ENCODE results near the gene NGEF. TPM values are rescaled to one million over a fixed set of nuclear protein-coding genes. Genes with fewer than 3 reads are reported as not detected.

The NGEF gene
- total RNA-seq, 2 donors from 2014 or later, result 0.88 to 5.3 TPM

DNA sequence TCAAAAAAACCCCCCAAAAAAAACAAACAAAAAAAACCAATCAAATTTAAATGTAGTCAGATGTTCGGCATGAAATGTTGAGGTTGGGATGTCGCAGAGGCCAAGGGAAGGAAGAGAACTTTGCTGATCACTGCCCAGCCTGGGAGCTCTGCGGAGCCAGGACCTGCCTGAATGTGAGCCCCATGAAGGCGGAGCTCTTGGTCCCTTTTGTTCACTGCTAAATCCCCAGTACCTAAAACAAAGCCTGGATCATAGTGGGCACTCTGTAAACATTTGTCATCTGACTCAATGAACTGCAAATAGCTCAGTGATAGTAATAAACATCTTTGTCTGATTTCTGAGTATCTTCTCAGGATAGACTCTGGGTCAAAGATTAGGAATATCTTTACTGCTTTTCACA lies 64.0 kb downstream of the NGEF start:
- intact Hi-C loops (cut with DNase I), result no loop called here
- DNase-seq (ENCODE audit: low spot score), result no peak

DNA sequence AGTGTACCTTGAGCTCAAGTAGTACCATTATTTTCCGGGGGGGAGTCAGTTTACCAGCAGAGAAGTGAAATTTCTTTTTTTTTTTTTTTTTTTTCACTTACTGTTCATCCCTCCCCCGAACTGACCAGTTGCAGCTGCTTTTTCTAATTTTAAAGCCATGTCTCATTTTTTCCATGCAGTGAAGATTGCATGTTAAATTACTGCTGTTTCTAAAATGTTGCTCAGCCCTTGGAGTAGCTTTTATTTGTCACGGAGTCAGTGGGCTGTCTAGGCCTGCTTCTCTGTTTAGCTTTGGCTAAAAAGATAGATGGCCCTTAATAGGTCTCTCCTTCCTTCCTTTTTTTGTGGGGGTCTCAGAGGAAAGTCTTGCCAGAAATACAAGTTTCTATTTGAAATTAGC lies 70.2 kb downstream of the NGEF start:
- intact Hi-C loops (cut with DNase I), result no loop called here
- DNase-seq (ENCODE audit: low spot score), result no peak

DNA sequence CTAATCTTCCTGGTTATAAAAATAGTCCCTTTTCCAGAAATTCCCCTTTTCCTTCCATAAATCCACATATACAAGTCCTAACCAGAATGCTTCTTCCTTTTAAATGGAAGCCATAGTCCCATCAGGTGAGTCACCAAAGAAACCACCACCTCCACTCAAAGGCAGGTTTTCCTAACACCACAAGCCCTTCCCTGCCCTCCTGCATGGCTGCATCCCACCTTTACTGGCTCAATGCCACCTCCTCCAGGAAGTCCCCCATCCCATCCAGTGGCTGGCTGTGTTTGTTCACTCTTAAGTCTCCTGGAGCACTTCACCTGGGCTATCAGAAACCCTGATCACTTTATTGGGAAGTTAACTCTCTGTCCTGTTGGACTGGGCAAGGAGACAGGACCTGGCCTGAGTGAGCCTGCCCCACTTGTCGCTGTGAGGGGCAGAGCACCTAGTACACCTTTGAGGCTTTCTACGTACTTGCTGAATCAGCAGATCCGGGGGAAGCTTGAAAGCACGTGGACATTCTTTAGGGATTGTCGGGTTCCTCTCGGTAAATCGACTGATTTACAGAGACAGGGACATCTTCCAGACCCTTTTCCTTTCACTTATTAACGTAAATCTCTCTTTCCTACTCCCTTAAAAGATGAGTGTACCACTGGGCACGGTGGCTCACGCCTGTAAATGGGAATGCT lies 71.0 kb downstream of the NGEF start:
- intact Hi-C loops (cut with DNase I), result no loop called here

DNA sequence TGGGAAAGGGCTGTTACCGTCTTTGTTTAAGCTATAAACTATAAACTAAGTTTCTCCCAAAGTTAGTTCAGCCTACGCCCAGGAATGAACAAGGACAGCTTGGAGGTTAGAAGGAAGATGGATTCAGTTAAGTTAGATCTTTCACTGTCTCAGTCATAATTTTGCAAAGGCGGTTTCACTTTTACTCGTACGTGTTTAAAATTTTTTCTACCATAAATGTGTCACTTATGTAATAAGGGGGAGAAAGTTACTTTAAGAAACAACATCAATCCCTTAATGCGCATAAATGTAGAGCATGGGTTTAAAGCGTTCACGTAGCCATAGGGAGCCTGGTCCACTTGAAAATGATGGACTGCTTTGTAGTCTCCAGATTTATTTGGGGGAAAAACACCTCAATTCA lies 71.7 kb downstream of the NGEF start:
- DNase-seq (ENCODE audit: low spot score), result no peak
- intact Hi-C loops (cut with DNase I), result no loop called here

More for the DNA sequence above, 71.0 kb downstream of the NGEF start:
- no peak for DNase-seq (ENCODE audit: low spot score)

DNA sequence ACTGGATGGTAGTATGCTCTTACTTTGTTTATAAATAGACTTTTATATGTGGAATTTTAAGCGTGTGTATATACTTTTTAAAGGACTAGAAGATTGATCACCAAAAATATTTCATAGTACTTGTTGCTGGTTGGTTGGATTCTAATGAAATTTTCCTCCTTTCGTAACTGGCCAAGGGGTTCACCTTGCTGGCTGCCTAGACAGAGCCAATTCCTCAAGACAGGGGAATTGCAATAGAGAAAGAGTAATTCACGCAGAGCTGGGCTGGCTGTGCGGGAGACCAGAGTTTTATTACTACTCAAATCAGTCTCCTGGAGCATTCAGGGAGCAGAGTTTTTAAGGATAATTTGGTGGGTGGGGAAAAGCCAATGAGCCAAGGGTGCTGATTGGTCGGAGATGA lies 72.3 kb downstream of the NGEF start:
- intact Hi-C loops (cut with DNase I), result no loop called here
- DNase-seq (ENCODE audit: low spot score), result no peak

DNA sequence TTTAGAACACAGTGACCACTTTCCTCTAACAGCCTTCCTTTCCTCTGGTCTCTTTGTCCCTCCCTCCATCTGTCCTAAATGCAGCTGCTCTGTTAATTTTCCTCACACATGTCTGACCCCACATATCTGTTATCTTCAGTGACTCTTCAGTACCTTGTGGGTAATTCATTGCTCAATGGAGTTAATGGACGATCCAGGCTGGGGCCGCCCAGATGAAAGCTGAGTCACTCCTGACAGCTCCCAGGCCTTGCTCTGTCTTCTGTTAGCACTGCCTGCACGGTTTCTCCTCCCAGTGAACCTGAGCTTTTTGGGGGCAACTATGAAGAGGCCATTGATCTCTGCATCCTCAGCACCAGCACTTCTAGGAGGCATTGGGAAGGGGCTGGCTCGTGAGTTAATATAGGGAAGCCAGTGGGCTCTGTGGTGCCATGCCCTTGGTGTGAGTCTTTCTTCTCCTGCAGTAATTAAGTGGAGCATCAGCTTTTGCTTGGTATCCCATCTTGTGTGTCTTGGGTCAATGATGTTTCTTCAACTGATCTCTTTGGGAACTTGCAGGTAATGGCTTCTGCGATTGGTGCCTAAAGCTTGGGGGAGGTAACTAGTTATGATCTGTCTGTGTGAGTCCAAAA lies 75.7 kb downstream of the NGEF start:
- no peak for DNase-seq (ENCODE audit: low spot score)
- intact Hi-C loops (cut with DNase I), result no loop called here

DNA sequence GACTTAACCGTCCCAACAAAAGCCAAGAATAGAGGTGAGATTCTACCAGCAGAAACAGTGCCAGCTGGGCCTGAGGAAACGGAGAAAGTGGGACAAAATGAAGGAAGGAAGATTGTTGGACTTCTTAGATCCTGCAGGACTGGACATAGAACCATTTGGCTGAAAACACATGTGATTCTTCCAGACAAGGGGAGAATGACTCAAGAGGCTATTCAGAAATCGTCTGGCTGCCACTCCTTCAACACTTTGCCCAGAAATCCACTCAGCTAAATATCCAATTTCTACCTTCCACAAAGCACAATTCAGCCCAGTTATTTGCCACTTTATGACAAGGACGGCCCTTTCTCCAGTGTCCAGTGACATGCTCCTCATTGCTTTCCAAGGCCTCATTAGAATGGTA lies 81.4 kb downstream of the NGEF start:
- no peak for DNase-seq (ENCODE audit: low spot score)
- intact Hi-C loops (cut with DNase I), result no loop called here

DNA sequence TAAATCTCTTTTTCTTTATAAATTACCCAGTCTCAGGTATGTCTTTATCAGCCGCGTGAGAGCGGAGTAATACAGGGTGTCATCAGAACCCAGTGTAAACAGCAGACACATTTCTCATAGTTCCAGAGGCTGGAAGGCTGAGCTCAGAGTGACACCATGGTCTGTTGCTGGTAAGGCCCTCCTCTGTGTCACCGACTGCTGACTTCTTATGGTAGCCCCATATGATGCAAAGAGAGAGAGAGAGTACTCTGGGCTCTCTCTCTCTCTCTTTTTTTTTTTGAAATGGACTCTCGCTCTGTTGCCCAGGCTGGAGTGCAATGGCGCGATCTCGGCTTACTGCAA lies 83.0 kb downstream of the NGEF start:
- no peak for DNase-seq (ENCODE audit: low spot score)
- intact Hi-C loops (cut with DNase I), result no loop called here

GRCh38 chr2:232929303-232930058 lies 83.6 kb downstream of the NGEF start:
- intact Hi-C loops (cut with DNase I), result no loop called here
- no peak for DNase-seq (ENCODE audit: low spot score)

GRCh38 chr2:232928551-232929302 lies 84.3 kb downstream of the NGEF start:
- DNase-seq (ENCODE audit: low spot score), result no peak

GRCh38 chr2:232927793-232928550 lies 85.1 kb downstream of the NGEF start:
- intact Hi-C loops (cut with DNase I), result no loop called here
- no peak for DNase-seq (ENCODE audit: low spot score)

More at GRCh38 chr2:232928551-232929302, 84.3 kb downstream of the NGEF start:
- intact Hi-C loops (cut with DNase I), result no loop called here

- no peak for DNase-seq (ENCODE audit: low spot score)
- intact Hi-C loops (cut with DNase I), result no loop called here
These were observed 85.8 kb downstream of the NGEF start for GRCh38 chr2:232927032-232927792.

DNA sequence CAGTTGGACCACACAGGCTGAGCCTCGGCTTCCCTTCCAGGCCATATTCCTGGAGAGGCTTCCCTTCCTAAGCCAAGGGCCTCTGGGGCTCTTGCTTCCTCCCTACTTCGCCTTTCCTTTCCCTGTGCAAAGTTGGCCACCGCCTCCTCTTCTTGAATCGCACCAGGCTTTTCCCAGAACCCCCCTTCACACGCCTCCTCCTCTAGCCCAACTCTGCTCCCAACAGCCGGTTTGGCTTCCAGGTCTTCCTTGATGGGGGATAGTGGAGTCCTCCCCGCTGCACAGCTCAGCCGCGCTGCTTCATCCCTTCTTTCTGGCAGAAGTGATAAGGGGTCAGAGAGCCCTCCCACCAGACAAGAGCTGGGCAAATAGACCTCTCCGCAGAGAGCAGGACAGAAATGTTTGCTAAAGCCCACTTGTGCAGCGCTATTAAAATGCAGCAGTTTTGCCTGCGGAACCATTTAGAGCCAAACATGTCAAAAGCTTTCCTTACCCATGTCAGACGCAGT lies 86.6 kb downstream of the NGEF start:
- intact Hi-C loops (cut with DNase I), result no loop called here
- DNase-seq (ENCODE audit: low spot score), result no peak

DNA sequence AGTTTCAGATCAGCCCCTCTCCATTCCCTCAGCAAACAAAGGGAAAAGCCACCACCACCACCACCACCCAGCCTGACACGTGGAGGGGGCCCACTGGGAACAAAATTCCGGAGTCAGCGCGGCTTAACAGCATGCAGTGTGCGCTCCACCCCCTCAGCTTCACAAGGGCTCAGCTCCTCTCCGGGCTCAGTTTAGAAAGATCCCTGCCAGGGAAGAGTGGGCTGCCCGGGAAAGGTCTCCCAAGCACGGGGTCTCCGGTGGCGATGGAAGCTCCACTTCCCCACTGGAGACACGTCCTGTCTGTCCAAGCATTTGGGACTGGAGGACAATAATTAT lies 87.3 kb downstream of the NGEF start:
- DNase-seq (ENCODE audit: low spot score), result no peak
- intact Hi-C loops (cut with DNase I), result no loop called here

DNA sequence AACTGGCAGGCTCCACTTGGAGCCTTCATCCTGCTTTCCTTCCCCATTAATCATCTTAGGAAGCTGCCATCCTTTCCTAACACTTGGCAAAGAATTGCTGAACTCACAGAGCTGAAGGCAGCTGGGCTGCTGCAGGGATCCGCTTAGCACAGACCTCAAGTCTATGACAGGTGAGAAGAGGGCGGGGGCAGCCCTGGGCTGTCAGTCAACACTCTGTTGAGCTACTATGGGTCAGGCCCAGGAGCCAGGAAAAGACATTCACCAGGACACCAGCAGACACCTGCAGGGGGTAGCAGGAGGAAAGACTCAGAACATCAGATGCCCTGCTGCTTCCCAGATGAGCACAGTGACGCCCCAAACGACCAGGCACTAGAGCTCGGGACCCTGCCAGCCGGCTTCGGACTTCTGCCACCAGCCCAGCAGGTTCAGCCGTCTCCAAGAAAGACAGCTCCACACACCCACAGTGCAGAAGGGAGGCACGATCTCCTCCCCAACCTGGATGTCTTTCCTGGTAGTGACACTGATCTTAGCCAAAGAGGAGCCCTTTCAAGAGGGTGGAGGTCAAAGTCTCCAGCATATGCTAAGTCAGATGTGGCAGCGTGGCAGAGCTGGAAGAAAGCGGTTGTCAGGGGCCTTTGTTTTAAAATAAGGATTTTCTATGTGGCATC lies 87.8 kb downstream of the NGEF start:
- DNase-seq (ENCODE audit: low spot score), result no peak
- intact Hi-C loops (cut with DNase I), result no loop called here

GRCh38 chr2:232924433-232924832 lies 88.6 kb downstream of the NGEF start:
- no peak for DNase-seq (ENCODE audit: low spot score)
- intact Hi-C loops (cut with DNase I), result no loop called here

DNA sequence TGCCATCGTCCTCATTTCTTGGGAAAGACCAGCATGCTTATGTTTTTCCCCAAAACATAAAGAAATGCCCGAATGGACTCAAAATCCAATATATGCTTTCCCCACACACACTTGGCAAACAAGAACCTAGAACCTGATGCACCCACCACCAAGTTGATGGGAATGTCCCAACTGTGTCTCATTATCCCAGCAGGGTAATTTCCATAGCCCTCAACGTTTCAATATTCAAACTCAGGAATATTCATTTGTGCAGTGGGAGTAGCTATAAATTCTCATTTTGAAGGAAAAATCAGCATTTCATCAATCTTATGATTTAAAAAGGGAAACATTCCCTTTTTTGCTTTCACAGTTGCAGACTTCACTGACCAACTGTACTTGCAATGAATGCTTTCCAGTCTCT lies 92.3 kb downstream of the NGEF start:
- intact Hi-C loops (cut with DNase I), result no loop called here

DNA sequence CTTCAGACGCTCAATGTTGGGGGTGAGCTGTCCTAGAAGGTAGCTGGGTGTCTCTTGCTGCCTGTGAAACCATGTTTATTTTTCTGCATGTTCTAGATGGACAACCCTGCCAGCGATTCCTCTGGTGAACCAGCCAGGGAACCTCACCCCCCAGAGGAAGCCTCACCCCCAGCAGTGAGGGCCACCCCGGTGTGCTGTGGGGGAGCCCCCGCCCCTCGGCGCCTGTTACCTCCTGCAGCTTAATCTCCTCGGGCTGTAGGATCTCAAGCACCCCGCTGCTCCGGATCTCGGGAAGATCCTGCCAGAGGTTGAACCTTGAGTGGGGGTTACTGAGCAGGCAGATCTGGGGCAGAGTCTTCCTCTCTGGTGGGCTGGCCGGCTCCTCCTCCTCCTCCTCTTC lies 93.0 kb downstream of the NGEF start:
- intact Hi-C loops (cut with DNase I), result no loop called here
- DNase-seq (ENCODE audit: low spot score), result no peak

More for the DNA sequence above, 92.3 kb downstream of the NGEF start:
- no peak for DNase-seq (ENCODE audit: low spot score)
